Tibial nerve (tissue), 4 donors: ENCODE measurements around the gene FRMD4A.

ENCODE experiments used
- CTCF ChIP-seq, 5 experiments: fragments of 200-600 bp in 3 of 5; fragments of 450-650 bp in 2 of 5; sonication (generic) in 3 of 5; IDR thresholded peaks; one replicate each; pipeline ENCODE4 v1.5.1; 2016 to 2019; ENCODE audit warnings: antibody characterized with exemption in 5 of 5, mild to moderate bottlenecking in 3 of 5, moderate library complexity in 2 of 5
- EP300 ChIP-seq, 2 donors: sonication (generic); formaldehyde crosslinking; IDR thresholded peaks; one replicate each; pipeline ENCODE4 v1.6.1; 2017; ENCODE audit warnings: antibody characterized with exemption in 2 of 2, mild to moderate bottlenecking in 1 of 2
- POLR2A ChIP-seq, 2 donors: fragments of 450-650 bp; IDR thresholded peaks; one replicate each; pipeline ENCODE4 v1.6.1; 2017; ENCODE audit warnings: antibody characterized with exemption in 2 of 2, mild to moderate bottlenecking in 2 of 2, moderate library complexity in 2 of 2

GRCh38 chr10:14327527-14327926, 3.2 kb downstream of the FRMD4A start:
- TF ChIP-seq POLR2A (IDR thresholded peaks at IDR 0.05) (no peak), CTCF (IDR thresholded peaks at IDR 0.05) (no peak), EP300 (IDR thresholded peaks at IDR 0.05) (no peak)
